Frontal cortex (tissue), 4 donors: ENCODE measurements around the gene ZFTA. TPM values are rescaled to one million over a fixed set of nuclear protein-coding genes. Genes with fewer than 3 reads are reported as not detected.
A peak's percentile ranks its signal among the peaks of the same experiment; 100 is the strongest.
"Not testable (repeated sequence)": the region's sequence is repeated elsewhere in the genome, so short reads cannot be mapped to it uniquely, and the experiment has no call there.

Source experiments
- DNase-seq, 2 donors: peaks; one replicate each; pipeline ENCODE4 v3.0.0; 2012; ENCODE audit warnings: low spot score in 2 of 2
- FAIRE-seq: peaks from 2 replicates; lab custom pipeline; 2012; peaks lifted over from hg19 to GRCh38; lab: Jason Lieb, UNC
- total RNA-seq: library from RNA; depleted of rRNA; stranded (reverse); fragments of >200 nt; gene quantifications from one replicate; pipeline ENCODE4 v1.2.3, GENCODE V29; 2014
- donor health status: control.
- donor health status: control.
- donor health status: control.

Gene ZFTA
- total RNA-seq, 1 donor from 2014 or later: 55.8 TPM

DNA sequence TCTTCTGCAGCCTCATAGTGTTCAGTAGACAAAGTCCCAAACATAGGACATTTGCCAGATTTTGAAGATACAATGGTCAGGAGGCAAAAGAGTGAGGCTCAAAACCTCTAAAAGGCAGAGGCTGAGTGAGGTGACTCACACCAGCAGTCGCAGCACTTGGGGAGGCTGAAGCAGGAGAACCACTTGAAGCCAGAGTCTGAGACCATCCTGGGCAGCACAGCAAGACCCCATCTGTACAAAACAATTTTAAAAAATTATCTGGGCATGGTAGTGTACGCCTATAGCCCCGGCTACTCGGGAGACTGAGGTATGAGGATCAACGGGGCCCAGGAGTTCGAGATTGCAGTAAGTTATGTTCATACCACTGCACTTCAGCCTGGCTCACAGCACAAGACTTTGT, 14.2 kb upstream of the ZFTA start:
- FAIRE-seq: no peak
- no peak for DNase-seq

DNA sequence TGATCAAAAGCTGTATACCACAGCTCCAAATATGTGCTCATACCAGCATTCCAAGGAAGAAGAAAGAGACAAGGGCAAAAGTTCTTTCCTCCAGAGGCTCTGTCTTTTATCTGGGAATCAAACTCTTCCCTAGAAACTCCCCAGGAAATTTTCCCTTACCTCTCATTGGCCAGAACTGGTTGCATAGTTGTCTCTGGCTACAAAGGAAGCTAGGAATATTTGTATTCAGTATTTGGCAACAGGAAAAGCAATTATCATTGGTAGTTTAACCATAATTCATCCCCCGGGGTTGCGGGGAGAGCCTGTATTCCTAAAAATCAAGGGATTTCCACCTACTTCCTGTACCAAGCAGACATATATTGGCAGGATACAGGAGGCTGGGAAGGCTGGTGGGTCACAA, 10.5 kb upstream of the ZFTA start:
- no peak for FAIRE-seq
- DNase-seq: no peak

DNA sequence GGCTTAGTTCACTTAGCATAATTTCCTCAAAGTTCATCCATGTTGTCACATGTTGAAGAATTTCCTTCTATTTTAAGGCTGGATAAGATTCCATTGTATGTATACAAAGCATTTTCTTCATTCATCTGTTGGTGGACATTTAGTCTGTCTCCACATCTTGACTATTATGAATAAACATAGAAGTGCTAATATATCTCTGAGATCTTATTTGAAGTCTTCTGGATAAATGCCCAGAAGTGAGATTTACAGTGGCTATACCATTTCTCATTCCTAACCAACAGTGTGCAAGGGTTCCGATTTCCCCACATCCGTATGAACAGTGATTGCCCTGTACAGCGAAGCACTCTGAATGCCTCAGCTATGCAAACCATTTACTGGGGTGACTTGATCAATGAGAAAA, 6.6 kb upstream of the ZFTA start:
- DNase-seq: no peak
- no peak for FAIRE-seq

- FAIRE-seq, DNase-seq: not testable (repeated sequence)
Observed at GRCh38 chr11:63771741-63772318, 3.3 kb upstream of the ZFTA start.

GRCh38 chr11:63770763-63771162, 2.2 kb upstream of the ZFTA start:
- DNase-seq: no peak
- no peak for FAIRE-seq

- DNase-seq (no peak), FAIRE-seq (no peak)
Observed at GRCh38 chr11:63769714-63770455, 1.3 kb upstream of the ZFTA start.

DNA sequence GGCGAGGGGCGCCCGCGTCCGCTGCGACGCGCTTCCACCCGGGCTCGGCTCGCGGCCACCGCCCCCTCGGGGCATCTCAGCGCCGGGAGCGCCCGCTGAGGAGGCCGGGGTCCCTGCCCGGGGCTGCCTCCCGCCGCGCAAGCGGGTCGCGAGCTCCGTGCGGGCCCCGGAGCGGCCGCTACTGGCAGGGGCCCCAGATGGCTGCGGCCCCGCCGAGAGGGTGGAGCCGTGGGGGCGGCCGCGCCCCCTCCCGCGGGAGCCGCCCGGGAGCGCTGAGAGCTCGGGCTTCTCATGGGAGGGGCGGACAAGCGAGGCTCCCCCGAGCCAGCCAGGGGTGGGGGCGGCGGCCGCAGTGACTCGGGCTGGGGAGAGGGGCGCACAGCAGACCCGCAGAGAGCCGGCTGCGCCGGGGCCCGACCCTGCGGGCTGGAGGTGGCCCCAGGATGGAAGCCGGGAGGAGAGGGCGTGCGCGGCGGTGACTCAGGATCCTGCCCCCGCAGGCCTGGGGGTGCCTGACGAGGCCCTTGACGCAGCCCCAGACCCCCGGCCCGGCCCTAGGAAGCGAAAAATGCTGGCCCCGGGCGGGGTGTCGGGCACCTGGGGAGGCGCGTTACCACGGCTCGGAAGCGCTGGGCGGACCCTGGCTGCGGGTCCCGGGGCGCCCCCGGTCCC, 603 bp upstream of the ZFTA start:
- DNase-seq (peak; percentile 56 to 64), FAIRE-seq (no peak)

DNA sequence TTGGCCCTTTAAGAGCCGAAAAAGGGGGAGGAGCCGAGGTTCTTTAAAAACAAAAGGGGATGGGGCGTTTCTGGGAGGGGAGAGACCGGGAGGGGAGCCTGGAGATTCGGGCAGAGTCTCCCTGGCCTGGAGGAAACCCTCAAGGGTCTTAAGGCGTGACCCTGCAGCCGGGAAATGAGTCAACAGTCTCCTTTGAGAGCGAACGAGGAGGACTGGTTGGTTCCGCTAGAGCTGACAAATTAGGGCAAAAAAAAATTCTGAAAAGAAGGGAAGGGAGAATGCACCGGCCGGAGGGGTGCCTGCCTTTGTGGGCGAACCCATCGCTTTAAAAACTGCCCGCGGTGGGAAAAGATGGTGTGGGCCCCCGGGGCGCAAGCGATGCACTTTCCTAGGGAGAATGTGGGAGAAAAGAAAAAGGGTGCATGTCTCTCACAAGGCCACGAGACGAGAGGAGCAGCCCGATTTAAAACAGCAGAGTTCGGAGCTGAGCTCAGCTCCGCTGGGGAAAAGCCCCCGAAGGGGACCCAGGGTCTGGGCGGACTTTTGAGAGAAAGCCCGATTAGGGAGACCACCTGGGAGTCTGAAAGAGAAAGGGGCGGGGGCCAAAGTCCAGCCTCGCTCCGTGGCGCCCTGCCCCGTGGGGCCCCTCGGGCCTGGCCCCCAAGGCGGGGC, 874 bp downstream of the ZFTA start:
- peak; percentile 64 to 71 for DNase-seq
- no peak for FAIRE-seq

DNA sequence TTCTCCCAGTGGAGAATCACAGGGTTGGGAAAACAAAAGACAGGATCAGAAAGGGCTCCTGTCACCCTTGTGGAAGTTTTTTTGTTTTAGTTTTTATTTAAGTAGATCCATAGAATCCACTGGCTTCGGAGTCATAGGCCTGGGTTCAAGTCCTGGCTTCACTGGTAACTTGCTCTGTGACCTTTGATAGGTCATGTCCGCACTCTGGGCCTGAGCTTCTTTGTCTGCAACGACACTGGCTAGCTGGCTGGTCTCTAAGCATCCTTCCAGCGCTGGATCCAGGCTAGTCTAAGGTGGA, 1.4 kb downstream of the ZFTA start:
- DNase-seq (no peak), FAIRE-seq (no peak)

DNA sequence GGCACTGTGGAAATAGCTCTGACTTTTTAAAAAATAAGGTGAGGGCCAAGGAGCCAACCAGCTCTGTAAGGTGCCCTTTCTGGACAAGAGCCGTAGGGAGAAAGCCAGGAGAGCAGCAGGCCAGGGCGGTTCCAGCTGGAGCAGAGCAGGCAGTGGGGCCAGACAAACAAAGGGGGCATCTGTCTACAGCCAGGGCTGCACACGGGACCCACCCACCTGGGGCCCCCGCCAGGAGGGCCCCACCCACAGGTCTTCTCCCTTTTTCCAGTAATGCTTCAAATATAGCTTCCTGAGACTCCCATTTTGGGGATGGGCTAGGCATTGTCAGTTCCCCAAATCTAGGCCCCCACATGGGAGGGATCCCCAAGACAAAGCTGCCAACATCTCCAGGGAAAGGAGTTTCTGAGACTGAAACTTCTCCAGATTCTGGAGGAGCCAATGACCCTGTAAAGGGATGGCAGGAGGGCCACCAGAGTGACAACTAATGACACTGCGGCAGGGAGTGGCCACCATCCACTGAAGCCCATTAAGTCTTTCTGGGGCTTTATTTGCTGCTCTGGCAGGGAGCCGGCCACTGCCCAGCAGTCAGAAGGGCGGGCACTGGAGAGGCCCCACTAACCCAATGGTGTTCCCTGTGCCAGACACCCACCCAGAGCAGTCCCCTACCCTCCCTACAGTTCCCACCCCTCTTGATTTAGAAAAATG, 1.9 kb downstream of the ZFTA start:
- FAIRE-seq (no peak), DNase-seq (peak in 1 of 2 donors; percentile 36)

DNA sequence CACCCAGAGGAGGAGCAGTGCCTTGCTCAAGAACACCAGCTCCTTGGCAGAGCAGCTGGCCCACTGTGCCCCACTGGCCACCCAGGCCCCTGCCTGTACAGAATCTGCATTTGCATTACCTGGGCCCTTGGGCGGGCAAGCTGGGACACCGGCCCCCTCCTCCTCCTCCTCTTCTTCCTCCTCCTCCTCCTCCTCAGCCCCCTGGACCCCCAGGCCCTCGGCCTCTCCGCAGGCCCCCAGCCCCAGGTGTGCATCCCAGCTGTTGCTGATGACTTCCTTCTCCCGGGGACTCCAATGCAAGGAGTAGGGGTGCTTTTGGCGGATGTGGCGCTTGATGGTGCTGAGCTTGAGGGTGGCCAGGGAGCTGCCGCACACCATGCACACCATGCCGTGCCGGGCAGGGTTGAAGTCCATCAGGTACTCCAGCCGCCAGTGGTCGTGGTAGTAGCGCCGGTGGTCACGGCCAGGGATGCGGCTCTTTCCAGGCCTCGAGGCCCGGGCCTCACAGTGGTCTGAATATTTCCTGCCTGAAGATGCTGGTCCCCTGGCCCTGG, 2.8 kb downstream of the ZFTA start:
- peak in 1 of 2 donors; percentile 12 for DNase-seq
- FAIRE-seq: no peak

DNA sequence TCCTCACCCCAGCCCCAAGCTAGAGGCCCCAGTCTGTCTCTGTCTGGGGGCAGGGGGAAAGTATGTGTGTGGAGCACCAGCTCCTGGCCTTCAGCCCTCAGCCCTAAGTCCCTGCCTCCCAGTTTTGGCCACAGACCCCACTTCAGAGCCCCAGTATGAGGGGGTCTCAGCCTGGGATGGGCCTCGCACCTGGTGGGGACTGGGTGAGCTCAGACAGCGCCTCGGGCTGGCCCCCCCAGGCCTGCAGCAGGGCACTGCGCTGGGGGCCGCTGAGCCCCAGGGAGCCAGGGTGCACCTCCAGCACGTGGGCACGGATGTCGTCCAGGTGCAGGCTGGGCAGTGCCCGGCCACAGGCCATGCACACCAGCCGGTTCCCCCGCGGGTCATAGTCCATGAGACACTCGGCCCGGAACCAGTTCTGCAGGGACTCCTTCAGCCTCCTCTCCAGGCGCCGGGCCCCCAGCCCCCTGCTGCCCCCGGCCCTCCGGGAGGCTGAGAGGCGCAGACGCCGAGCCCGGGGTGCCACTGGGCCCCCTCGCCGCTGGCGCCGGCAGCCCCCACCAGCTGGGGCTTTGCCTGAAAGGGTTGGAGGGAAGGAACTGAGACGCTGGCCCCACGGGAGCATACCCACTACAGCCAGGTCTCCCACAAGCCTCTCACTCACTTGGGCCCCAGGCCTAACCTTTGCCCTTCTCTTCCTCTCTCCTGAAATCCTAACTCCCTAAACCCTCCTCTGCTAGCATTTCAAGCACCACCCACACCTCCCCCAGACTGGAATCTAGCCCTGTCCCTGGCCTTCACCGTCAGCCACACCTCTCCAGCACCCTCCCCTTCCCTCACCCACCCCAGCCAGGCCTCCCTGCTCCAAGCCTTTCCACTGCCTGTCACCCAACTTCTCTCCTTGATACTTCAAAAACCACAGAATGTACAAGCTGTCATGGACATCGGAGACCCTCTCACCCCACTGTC, 3.6 kb downstream of the ZFTA start:
- no peak for FAIRE-seq

GRCh38 chr11:63764340-63764678, 4.3 kb downstream of the ZFTA start:
- peak in 1 of 2 donors; percentile 37 for DNase-seq
- FAIRE-seq: no peak

More for the DNA sequence above, 3.6 kb downstream of the ZFTA start:
- DNase-seq: peak in 1 of 2 donors; percentile 40

GRCh38 chr11:63763496-63764339, 4.9 kb downstream of the ZFTA start:
- FAIRE-seq (no peak), DNase-seq (peak in 1 of 2 donors; percentile 50)

GRCh38 chr11:63762654-63763495, 5.7 kb downstream of the ZFTA start:
- DNase-seq: peak; percentile 69 to 79
- FAIRE-seq: no peak

GRCh38 chr11:63761931-63762653, 6.5 kb downstream of the ZFTA start:
- FAIRE-seq (no peak), DNase-seq (peak; percentile 32 to 43)
